ENCODE measurements around the gene PTPN7.
"Not testable (repeated sequence)": the region's sequence is repeated elsewhere in the genome, so short reads cannot be mapped to it uniquely, and the experiment has no call there.

The PTPN7 gene

DNA sequence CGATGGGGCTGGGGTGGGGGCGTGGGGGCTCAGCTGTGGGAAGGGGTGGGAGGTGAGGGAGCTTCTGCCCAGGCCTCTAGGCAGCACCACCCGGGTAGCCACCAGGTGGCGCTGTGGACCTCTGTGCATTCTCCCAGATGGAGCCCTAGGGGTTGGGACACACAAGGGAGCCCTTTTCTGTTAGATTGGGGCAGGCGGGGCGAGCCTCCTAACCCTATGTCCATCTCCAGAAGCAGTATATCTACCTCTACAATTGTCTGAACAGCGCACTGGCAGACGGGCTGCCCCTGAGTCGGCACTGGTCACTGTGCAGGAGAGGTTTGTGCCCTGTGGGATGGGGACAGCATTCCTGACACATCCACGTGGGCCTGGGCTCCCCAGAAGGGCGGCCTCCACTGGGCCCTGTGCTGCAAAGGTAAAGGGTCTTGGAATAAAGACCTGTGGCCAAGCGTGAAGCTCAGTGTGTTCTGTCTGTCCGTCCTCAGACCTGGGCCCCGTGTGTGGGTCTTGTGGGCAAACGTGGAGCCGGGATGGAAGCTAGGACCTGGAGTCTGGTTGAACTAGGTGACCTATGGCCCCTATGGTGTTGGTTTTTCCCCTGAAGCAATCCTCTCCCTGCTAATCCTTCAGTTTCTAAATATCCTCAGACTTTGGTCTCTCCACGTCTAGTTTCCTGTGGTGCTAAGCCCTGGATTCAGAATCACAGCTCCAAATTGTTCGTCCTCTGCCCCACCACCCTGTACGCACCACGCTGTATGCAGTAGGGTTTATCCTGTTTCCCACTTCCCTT lies 28.8 kb upstream of the PTPN7 start:
- no peak for DNase-seq

DNA sequence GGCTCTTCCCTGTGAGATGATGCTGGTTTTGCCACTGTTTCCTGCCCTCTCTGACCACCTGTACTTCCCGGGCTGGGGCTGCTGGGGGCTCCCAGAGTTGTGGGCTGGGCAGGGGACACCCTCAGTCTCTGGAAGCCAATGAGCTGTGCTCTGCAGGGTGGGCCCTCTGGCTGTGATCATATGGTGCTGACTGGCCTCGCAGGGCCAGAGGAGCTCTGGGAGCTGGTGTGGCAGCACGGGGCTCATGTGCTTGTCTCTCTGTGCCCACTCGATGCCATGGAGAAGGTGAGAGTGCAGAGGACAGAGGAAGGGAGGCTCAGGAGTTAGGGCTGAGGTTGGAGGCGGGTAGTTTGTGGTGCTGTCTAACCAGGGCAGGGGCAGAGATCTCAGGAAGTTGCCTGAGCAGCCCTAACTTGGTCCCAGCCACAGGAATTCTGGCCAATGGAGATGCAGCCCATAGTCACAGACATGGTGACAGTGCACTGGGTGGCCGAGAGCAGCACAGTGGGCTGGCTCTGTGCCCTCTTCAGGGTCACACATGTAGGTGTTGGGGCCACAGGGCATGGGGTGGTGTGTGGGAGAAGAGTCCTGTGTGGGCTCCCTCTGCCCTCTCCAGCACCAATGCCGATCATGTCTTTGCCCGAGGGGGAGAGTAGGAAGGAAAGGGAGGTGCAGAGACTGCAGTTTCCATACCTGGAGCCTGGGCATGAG lies 27.4 kb upstream of the PTPN7 start:
- no peak for DNase-seq

DNA sequence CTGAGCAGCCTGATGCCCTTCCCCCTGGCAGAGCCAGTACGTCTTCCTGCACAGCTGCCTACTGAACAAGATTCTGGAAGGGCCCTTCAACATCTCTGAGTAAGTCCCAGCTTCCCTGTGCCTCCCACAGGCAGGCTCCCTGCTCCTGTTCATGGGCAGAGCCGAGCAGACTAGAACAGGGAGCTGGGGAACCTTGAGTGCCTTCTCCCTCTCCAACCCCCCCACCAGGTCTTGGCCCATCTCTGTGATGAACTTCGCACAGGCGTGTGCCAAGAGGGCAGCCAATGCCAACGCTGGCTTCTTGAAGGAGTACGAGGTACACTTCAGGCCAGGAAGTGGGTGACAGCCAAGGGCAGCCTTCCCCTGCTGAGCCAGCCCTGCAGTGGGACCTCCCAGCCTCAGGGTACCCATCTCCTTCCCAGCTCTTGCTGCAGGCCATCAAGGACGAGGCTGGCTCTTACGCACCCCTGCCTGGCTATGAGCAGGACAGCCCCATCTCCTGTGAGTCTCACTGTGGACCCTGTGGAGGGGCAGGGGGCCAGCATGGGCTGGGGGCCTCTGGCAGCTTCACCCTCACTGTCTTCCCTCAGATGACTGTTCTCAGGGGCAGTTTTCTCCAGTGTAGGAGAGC lies 26.8 kb upstream of the PTPN7 start:
- peak; percentile 43 for DNase-seq

DNA sequence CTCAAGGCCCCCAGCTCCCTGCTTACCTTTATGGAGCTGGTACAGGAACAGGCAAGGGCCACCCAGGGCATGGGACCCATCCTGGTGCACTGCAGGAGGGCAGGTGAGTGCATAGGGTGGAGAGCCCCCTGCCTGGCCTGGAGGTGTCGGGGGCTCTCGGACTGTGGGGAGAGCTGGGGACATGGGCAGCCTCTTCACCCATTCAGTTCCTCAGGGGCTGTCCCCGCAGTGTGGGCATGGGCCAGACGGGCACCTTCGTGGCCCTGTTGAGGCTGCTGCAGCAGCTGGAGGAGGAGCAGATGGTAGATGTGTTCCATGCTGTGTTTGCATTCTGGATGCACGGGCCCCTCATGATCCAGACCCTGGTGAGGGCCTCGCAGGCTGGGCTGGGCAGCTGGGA lies 25.9 kb upstream of the PTPN7 start:
- DNase-seq = no peak

DNA sequence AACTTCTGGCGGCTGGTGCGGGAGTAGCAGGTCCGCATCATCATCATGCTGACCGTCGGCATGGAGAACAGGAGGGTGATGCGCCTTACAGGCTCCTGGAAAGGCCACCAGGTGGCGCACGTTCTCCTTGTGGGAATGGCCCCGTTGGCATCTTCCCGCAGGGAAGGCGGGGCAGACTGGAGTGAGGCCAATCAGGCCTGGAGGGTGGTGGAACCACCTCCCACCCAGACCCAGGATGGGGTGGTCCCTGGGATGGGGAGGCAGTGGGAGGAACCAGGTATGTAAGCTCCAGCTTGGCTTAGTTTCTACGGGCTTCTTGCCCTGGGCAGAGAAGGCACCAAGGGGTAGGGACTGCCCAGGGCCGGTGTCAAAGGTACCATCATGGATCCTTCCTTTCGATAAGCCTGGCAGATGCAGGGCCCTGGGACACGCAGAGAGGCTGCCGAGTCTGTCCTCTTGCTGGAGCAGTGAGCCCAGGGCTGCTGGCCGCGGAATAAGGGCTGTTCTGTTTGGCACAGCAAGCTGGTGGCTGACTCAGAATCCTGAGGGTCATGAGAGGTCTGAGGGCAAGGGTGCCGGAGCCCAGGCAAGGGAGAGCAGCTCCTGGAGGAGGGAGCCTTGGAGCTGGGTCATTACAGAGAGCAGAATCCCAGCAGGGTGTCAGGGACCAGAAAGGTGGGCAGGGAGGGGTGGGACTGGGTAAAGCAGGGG lies 24.5 kb upstream of the PTPN7 start:
- no peak for DNase-seq

DNA sequence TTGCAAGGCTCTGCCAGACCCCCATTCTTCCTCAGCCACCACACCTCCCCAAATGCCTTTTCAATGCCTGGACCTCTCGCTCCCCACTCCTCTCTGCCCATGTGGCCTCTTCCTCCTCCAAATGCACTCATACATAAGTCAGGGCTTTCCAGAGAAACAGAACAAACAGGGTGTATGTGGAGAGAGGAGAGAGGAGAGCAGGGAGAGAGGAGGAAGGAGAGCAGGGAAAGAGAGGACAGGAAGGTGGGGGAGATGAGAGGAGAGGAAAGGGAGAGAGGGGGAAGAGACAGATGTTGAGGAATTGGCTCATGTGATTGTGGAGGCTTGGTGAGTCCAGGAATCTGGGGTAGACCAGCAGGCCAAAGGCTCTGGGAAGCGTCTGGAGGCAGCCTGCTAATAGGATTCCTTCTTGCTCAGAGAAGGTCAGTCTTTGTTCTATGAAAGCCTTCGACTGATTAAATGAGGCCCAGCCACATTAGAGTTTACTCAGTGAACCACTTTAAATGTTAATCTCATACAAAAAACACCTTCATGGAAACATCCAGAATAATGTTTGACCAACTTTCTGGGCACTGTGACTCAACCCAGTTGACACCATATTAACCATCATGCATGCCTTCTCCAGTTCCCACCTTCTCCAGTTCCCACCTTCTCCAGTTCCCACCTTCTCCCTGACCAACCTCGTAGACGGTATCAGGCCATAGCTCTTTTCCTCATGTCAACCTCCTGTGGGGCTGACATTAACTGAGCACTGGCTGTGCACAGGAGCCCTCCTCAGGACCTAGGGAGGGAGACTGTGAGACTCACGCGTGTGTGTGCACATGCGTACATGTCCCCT lies 21.9 kb upstream of the PTPN7 start:
- DNase-seq = no peak

DNA sequence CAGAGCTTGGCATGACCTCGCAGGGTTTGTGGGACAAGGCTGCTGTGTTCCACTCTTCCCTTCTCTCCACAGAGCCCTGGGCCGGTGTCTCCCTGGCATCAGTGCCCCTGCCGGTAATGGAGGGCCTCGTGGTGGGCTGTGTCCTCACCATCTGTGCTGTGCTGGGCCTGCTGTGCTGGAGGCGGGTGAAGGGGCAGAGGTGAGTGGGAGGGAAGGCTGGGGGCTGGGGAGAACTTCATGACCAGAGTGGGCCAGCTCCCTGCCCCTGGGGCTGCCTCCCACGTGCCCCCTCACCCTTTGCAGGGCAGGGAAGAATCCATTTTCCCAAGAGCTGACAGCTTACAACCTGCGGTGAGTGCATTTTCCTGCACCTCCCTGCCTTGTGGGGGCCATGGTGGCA lies 21.2 kb upstream of the PTPN7 start:
- no peak for DNase-seq

DNA sequence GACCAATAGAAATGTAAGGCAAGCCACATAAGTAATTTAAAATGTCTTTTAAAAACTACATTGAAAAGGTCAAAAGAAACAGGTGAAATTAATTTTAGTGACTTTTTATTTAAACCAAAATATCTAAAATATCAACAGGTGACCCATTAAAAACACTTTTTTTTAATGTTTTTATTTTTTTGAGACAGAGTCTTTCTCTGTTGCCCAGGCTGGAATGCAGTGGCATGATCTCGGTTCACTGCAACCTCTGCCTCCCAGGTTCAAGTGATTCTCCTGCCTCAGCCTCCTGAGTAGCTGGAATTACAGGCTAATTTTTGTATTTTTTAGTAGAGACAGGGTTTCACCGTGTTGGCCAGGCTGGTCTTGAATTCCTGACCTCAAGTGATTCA lies 20.3 kb upstream of the PTPN7 start:
- not testable (repeated sequence) for DNase-seq

DNA sequence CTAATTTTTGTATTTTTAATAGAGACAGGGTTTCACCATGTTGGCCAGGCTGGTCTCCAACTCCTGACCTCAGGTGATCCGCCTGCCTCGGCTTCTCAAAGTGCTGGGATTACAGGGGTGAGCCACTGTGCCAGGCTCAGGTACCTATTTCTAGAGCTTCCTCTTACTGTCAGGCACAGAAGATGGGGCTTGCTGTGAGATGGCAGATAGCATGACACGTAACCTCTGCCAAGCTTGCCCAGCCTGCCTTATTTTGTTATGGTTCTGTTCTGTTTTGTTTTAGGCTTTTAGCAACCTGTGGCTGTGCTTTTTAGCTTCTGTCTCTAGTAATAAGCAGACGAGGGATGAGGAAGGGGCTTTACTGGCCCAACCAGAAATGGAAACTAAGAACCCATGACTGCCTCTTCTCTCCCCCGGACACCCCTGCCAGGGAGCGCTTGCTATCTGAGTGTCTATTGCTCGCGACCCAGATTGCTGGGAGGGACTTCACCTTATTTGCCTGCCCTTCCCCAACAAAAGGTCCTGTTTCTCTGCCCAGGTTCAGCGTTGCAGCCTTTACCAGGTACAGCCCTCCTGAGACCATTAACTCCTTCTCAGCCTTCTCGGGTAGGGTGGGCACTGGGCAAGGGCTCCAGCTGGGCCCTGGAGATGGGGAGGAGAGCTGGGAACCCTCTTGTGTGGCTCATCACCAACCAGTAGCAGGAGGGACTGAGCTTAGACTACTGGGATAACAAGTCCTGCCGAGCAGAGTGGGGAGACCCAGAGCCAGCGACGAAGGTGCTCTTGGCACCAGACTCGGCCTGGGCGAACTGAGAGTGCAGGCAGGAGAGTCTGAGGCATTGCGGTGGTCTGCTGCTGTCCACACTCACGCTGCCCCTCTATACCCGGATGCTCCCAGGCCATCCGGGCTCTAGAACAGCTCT lies 19.7 kb upstream of the PTPN7 start:
- no peak for DNase-seq

DNA sequence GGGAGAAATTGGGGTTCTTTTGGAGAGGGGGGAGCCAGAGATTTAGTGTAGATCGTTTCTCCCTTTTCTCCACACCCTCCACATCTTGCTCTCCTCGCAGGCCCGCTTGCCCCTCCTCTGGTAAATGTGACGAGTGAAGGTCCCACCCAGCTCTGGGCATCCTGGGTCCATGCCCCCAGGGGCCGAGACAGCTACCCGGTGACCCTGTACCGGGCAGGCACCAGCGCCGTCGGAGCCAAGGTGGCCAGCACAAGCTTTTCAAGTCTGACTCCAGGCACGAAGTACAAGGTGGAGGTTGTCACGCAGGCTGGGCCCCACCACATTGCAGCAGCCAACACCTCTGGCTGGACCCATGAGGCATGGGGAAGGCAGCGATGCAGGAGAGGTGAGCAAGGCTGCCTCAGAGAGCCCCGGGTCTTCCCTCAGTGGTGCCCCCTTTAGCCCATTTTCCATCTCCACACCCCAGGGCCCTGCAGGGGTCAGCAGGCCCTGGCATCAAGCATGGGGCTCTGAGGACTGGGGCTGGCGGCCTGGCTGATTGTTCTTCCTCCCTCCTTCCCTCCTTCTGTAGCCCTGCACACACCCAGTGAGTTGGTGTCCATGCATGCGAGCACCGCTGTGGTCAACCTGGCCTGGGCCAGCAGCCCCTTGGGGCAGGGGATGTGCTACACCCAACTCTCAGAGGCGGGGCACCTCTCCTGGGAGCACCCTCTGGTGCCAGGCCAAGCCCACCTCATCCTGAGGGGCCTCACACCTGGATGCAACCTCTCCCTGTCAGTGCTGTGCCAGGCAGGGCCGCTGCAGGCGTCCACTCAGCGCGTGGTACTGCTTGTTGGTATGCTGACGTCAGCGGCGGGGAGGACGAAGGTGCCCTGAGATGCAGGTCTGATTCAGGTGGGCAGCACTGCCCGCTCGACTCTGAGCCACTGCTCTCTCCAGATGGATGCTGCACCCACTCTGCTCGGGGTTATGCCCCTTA lies 16.8 kb upstream of the PTPN7 start:
- DNase-seq = no peak

DNA sequence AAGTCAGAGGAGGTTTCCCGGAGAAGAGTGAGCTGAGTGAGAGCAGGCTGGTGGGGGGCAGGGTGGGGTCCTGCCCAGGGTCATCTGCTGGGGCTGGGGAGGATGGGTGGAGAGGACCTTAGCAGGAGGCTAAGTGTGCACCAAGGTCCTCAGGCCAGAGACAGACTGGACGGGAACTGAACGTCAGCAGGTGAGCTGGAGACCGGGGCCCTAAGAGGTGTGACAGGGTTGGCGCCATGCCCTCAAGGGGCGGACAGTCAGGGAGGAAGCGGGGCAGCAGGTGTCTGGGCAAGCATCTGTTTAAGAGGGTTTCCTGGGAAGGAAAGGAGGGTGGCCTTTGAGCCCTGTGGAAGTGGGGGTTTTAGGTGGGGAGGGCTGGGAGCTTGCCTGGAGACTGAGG lies 13.6 kb upstream of the PTPN7 start:
- no peak for DNase-seq

DNA sequence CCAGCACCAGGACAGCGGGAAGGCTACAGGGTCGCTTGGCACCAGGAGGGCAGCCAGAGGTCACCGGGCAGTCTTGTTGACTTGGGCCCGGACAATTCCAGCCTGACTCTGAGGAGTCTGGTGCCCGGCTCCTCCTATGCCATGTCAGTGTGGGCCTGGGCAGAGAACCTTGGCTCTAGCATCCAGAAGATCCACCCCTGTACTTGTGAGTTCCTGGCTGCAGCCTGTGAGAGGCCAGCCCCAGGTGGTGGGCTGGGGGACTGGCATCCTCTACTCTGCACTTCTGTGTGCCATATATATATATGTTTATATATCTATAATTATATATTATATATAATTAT lies 11.6 kb upstream of the PTPN7 start:
- DNase-seq = no peak

DNA sequence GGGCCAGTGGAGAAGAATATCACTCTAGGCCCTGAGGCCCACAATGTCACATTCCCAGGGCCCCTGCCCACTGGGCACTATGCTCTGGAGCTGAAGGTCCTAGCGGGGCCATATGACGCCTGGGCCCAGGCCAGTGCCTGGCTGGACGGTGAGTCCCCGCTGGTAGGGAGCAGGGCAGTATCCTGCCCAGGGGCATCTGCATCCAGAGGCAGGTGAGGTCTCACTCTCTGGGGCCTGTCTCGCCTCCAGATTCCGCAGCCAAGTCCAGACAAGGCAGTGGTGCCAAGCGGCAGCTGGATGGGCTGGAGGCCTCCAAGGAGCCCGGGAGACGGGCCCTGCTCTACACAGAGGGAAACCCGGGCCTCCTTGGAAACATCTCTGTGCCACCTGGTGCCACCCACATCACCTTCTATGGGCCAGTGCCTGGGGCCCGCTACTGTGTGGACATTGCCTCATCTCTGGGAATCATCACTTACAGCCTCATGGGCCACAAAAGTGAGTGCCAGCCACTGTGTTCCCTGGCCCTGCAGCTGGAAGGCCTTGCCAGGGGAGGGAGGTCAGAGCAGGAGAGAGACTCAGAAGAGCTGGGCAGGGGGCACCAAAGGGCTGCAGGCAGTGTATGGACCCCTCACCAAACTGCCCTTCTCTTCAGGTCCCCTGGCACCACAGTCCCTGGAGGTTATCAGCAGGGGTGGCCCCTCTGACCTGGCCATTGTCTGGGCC lies 11.1 kb upstream of the PTPN7 start:
- no peak for DNase-seq

DNA sequence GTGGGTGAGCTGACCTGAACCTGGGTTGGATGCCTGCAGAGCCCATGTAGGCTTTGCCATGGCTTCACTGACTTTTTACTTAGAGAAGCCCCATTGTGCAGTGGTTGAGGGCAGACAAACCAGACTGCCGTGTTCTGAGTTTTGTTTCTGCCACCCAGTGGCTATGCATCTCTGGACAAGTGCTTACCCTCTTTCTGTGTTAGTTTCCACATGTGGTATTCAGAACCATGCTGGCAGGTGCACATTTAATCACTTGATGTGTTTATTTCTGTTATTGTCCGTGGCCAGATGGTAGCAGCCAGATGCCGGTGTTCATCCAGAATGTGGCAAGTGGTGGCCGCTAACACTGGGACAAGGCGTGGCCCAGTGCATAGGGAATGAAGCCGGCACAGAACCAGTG lies 10.3 kb upstream of the PTPN7 start:
- DNase-seq = no peak

DNA sequence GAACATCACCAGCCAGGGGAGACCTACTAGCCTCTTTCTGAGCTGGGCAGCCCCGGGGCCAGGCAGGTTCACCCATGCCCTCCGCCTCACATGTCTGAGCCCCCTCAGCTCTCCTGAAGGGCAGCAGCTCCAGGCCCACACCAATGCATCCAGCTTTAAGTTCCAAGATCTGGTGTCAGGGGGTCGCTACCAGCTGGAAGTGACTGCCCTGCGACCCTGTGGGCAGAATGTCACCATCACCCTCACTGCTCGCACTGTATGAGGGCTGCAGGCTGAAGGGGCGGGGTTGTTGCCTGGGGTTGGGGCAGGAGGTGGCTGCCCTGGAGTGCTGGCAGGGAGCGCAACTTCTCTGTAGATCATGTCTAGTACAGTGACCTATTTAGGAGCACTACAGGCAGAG lies 8.5 kb upstream of the PTPN7 start:
- no peak for DNase-seq

DNA sequence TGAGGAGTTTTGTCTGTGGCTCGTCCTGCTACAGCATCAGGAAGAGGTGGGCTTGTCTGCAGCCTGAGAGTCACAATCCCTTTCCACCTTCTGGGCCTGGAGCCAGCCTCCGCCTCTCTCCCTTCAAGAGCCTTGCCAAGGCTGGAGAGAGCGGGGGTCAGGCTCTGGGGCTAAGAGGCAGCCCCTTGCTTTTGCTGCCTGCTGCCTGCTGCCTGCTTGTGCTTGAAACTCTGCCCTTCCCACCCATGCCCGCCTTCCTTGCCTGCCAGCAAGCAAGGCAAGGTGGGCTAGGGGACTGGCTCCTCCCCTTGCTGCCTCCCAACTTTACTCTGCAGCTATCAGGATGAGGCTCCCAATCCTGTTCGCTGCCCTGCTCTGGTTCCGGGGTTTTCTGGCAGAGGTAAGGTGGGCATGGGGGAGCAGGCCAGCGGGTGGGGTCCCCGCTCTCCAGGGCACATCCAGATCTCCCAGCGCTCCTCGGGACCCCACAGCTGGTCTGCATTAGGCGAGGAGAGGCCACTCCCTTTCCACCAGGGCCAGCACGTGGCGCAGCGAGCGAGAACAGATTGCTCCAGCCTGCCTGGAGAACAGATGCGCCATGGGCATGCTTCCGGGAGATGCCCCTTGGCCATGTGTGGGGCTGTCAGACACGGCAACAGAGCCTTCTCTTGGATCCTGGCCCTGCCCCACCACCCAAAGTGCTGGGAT lies 7.5 kb upstream of the PTPN7 start:
- DNase-seq = peak; percentile 80

DNA sequence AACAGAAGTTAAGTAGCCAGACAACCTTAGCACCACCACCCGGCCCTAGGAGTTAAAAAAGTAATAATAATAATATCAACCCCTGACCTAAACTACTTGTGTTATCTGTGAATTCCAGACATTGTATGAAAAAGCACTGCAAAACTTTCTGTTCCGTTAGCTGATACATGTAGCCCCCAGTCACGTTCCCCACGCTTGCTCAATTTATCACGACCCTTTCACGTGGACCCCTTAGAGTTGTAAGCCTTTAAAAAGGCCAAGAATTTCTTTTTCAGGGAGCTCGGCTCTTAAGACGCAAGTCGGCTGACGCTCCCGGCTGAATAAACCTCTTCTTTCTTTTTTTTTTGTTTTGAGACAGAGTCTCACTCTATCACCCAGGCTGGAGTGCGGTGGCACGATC lies 6.7 kb upstream of the PTPN7 start:
- DNase-seq = not testable (repeated sequence)

DNA sequence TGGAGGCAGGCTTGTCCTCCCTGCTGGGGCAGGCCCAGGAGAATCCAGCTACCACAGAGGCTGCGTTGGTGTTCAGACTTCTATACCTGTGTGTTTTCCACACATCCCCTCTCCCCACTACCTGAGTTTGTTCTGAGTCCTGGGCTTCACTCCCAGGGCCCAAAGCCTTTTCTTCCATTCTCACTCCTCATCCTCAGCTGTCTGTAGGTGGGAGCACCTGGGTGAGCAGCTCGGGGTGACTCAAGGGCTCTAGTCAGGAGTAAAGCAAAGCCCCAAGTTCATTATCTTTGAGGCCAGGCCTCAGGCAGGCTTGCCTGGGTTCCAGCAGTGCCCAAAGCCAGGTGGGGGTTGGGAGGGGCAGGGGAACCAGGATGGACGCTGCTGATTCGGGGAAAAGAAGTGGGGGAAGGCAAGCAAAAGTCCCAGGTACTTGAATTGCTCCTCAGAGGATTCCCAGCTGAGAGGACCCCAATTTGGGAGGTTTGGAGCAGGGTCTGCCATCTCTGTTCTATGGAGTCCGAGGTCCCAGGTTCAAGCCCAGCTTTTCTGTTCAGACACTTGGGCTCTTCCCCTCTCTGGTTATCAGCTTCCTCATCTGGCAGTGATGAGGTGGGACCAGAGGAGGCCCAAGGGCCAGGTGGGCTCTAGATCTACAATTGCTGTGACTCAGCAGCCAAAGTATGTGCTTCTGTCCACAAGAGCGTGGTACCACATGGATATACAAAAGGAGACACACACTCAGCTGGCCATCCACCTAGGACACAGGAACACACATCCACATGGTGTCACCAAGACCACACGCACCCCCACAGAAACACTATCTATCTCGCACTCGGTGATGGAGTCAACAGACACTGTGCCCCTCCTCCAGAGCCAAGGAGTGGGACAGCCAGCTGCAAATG lies 5.8 kb upstream of the PTPN7 start:
- no peak for DNase-seq
